Mucosa of stomach (tissue), 1 donor: ENCODE data around the gene RERE.
"Not testable (repeated sequence)": the region's sequence is repeated elsewhere in the genome, so short reads cannot be mapped to it uniquely, and the experiment has no call there.

Experiments
- H3K27me3 ChIP-seq: one replicate; pipeline ENCODE4 v1.7.0; 2013; ENCODE audit warnings: mild to moderate bottlenecking, low read length; ENCODE audit not compliant: control insufficient read depth, insufficient read depth
- H3K36me3 ChIP-seq: one replicate; pipeline ENCODE4 v1.7.0; 2013; ENCODE audit warnings: low read length; ENCODE audit not compliant: control insufficient read depth, insufficient read depth
- H3K4me1 ChIP-seq: one replicate; pipeline ENCODE4 v1.7.0; 2013; ENCODE audit warnings: mild to moderate bottlenecking, low read length; ENCODE audit not compliant: control insufficient read depth, insufficient read depth
- H3K4me3 ChIP-seq: one replicate; pipeline ENCODE4 v1.7.0; 2013; ENCODE audit warnings: low read length
- H3K9ac ChIP-seq: one replicate; pipeline ENCODE4 v1.7.0; 2013; ENCODE audit warnings: mild to moderate bottlenecking, low read length, moderate library complexity
- H3K9me3 ChIP-seq: one replicate; pipeline ENCODE4 v1.7.0; 2013; ENCODE audit warnings: mild to moderate bottlenecking, low read length, moderate library complexity; ENCODE audit not compliant: control insufficient read depth
- donor health status: Pancreatic carcinoma.

RERE gene

GRCh38 chr1:8456308-8456912, 361.0 kb downstream of the RERE start:
- Histone ChIP-seq H3K9ac (no peak overlapping the region), H3K36me3 (no peaks in the 10 kb centered on the region), H3K27me3 (no peaks in the 10 kb centered on the region), H3K4me3 (no peak overlapping the region), H3K9me3 (no peaks in the 10 kb centered on the region), H3K4me1 (peaks cover 32% of the 10 kb centered on the region)

- H3K36me3 ChIP-seq = no peaks in the 10 kb centered on the region
- H3K9me3 ChIP-seq = no peaks in the 10 kb centered on the region
- no peak overlapping the region for H3K9ac ChIP-seq
- H3K4me1 ChIP-seq = peaks cover 26% of the 10 kb centered on the region
- H3K27me3 ChIP-seq = no peaks in the 10 kb centered on the region
- H3K4me3 ChIP-seq = no peak overlapping the region
These were observed 361.6 kb downstream of the RERE start for GRCh38 chr1:8455700-8456307.

- Histone ChIP-seq H3K4me1 (peaks cover 12% of the 10 kb centered on the region), H3K27me3 (no peaks in the 10 kb centered on the region)
These were observed 367.1 kb downstream of the RERE start for GRCh38 chr1:8450312-8450711.

GRCh38 chr1:8448911-8449661, 368.4 kb downstream of the RERE start:
- H3K4me1 ChIP-seq = peaks cover 11% of the 10 kb centered on the region
- no peaks in the 10 kb centered on the region for H3K27me3 ChIP-seq
- no peak overlapping the region for H3K9ac ChIP-seq
- H3K4me3 ChIP-seq = no peak overlapping the region
- H3K36me3 ChIP-seq = no peaks in the 10 kb centered on the region
- H3K9me3 ChIP-seq = no peaks in the 10 kb centered on the region

More at GRCh38 chr1:8450312-8450711, 367.1 kb downstream of the RERE start:
- H3K9ac ChIP-seq = no peak overlapping the region
- H3K36me3 ChIP-seq = no peaks in the 10 kb centered on the region
- H3K9me3 ChIP-seq = no peaks in the 10 kb centered on the region
- H3K4me3 ChIP-seq = no peak overlapping the region

GRCh38 chr1:8448505-8448904, 368.9 kb downstream of the RERE start:
- not testable (repeated sequence) for H3K4me3 ChIP-seq

GRCh38 chr1:8447616-8448150, 369.8 kb downstream of the RERE start:
- Histone ChIP-seq H3K4me3 (no peak overlapping the region), H3K4me1 (peaks cover 11% of the 10 kb centered on the region), H3K36me3 (no peaks in the 10 kb centered on the region), H3K9me3 (no peaks in the 10 kb centered on the region), H3K9ac (no peak overlapping the region), H3K27me3 (no peaks in the 10 kb centered on the region)

More at GRCh38 chr1:8448505-8448904, 368.9 kb downstream of the RERE start:
- not testable (repeated sequence) for H3K9me3 ChIP-seq, H3K27me3 ChIP-seq, H3K36me3 ChIP-seq, H3K9ac ChIP-seq
- peaks cover 11% of the 10 kb centered on the region for H3K4me1 ChIP-seq

GRCh38 chr1:8446119-8446518, 371.3 kb downstream of the RERE start:
- H3K4me3 ChIP-seq, H3K36me3 ChIP-seq, H3K9me3 ChIP-seq, H3K9ac ChIP-seq, H3K27me3 ChIP-seq, H3K4me1 ChIP-seq: not testable (repeated sequence)

- Histone ChIP-seq H3K4me3 (no peak overlapping the region), H3K9ac (no peak overlapping the region), H3K9me3 (no peaks in the 10 kb centered on the region), H3K4me1 (peaks cover 13% of the 10 kb centered on the region), H3K27me3 (no peaks in the 10 kb centered on the region), H3K36me3 (no peaks in the 10 kb centered on the region)
These were observed 373.8 kb downstream of the RERE start for GRCh38 chr1:8443558-8444194.

- Histone ChIP-seq H3K36me3 (no peaks in the 10 kb centered on the region), H3K4me1 (peaks cover 13% of the 10 kb centered on the region), H3K9ac (no peak overlapping the region), H3K27me3 (no peaks in the 10 kb centered on the region), H3K9me3 (no peaks in the 10 kb centered on the region), H3K4me3 (no peak overlapping the region)
These were observed 376.0 kb downstream of the RERE start for GRCh38 chr1:8441426-8441825.

- no peak overlapping the region for H3K4me3 ChIP-seq
- H3K9me3 ChIP-seq = no peaks in the 10 kb centered on the region
- H3K4me1 ChIP-seq = peaks cover 13% of the 10 kb centered on the region
- no peaks in the 10 kb centered on the region for H3K36me3 ChIP-seq
- no peaks in the 10 kb centered on the region for H3K27me3 ChIP-seq
- no peak overlapping the region for H3K9ac ChIP-seq
These were observed 378.3 kb downstream of the RERE start for GRCh38 chr1:8439015-8439702.

GRCh38 chr1:8438489-8438888, 379.0 kb downstream of the RERE start:
- Histone ChIP-seq H3K27me3 (no peaks in the 10 kb centered on the region), H3K4me3 (no peak overlapping the region), H3K4me1 (peaks cover 13% of the 10 kb centered on the region), H3K9ac (peak overlapping the region; percentile 13), H3K9me3 (no peaks in the 10 kb centered on the region), H3K36me3 (no peaks in the 10 kb centered on the region)
